OCI-LY7 (cell line): ENCODE measurements around the gene LRRC2. TPM values are rescaled to one million over a fixed set of nuclear protein-coding genes. Genes with fewer than 3 reads are reported as not detected.

Experiments
- BruUV-seq: library from RNA; stranded (reverse); fragments of 400-500 nt; replicated peaks from 2 replicates; lab custom pipeline; 2021; lab: Mats Ljungman, UMichigan
- CTCF ChIA-PET: fragments of 300-600 bp; sonication (Branson Sonifier 250); formaldehyde crosslinking; loops from one replicate; lab custom pipeline; 2022; ENCODE audit warnings: antibody characterized with exemption; ENCODE audit not compliant: unreplicated experiment; lab: Charles Lee
- POLR2A ChIA-PET: fragments of 300-600 bp; sonication (Branson Sonifier 250); formaldehyde crosslinking; loops from one replicate; lab custom pipeline; 2022; ENCODE audit warnings: antibody characterized with exemption; lab: Charles Lee
- DNase-seq: peaks from one replicate; pipeline ENCODE4 v3.0.0-alpha.2; 2015; ENCODE audit warnings: low spot score
- H2AFZ ChIP-seq: fragments of 200-600 bp; sonication (generic), shearing (Covaris generic); 2 replicates; pipeline ENCODE4 v1.6.1; 2014; ENCODE audit warnings: mild to moderate bottlenecking, antibody characterized with exemption, low read length, moderate library complexity
- H3K27ac ChIP-seq: fragments of 200-600 bp; sonication (generic); 2 replicates; pipeline ENCODE4 v1.5.1; 2014; ENCODE audit warnings: mixed run types, low read depth, mild to moderate bottlenecking, moderate library complexity, low read length, inconsistent platforms; ENCODE audit not compliant: poor library complexity, severe bottlenecking
- H3K36me3 ChIP-seq: fragments of 200-600 bp; sonication (generic); 2 replicates; pipeline ENCODE4 v1.6.1; 2014; ENCODE audit warnings: mild to moderate bottlenecking, antibody characterized with exemption, low read length, moderate library complexity, mixed read lengths; ENCODE audit not compliant: insufficient read depth
- H3K4me1 ChIP-seq: fragments of 200-600 bp; sonication (generic); 2 replicates; pipeline ENCODE4 v1.5.1; 2014; ENCODE audit warnings: mild to moderate bottlenecking, low read length; ENCODE audit not compliant: insufficient read depth, poor library complexity, severe bottlenecking
- H3K4me2 ChIP-seq: fragments of 200-600 bp; sonication (generic); 2 replicates; pipeline ENCODE4 v1.6.1; 2014; ENCODE audit warnings: mild to moderate bottlenecking, low read length
- H3K4me3 ChIP-seq: fragments of 200-600 bp; sonication (generic); 2 replicates; pipeline ENCODE4 v1.5.1; 2014; ENCODE audit warnings: mild to moderate bottlenecking, low read depth, low read length; ENCODE audit not compliant: poor library complexity, severe bottlenecking
- H3K79me2 ChIP-seq: fragments of 200-600 bp; sonication (generic); 2 replicates; pipeline ENCODE4 v1.6.1; 2016; ENCODE audit warnings: low read depth, mild to moderate bottlenecking, low read length, moderate library complexity, mixed read lengths; ENCODE audit not compliant: insufficient read depth
- H3K9me2 ChIP-seq: fragments of 200-600 bp; sonication (generic); 2 replicates; pipeline ENCODE4 v1.6.1; 2016; ENCODE audit warnings: mild to moderate bottlenecking, low read length, mixed read lengths; ENCODE audit not compliant: insufficient read depth
- H3K9me3 ChIP-seq: fragments of 200-600 bp; sonication (generic); 2 replicates; pipeline ENCODE4 v1.6.1; 2014; ENCODE audit warnings: mild to moderate bottlenecking, mixed run types, low read length, mixed read lengths
- H4K20me1 ChIP-seq: fragments of 200-600 bp; sonication (generic); 2 replicates; pipeline ENCODE4 v1.6.1; 2014; ENCODE audit warnings: mild to moderate bottlenecking, antibody characterized with exemption, low read length, moderate library complexity, mixed read lengths; ENCODE audit not compliant: insufficient read depth
- CTCF ChIP-seq: fragments of 200-600 bp; sonication (generic); conservative IDR thresholded peaks from 2 replicates; pipeline ENCODE4 v1.5.1; 2014; ENCODE audit warnings: mild to moderate bottlenecking, antibody characterized with exemption, low read length, moderate library complexity, mixed read lengths
- EZH2phosphoT487 ChIP-seq: fragments of 200-600 bp; sonication (generic); IDR thresholded peaks from 2 replicates; pipeline ENCODE4 v1.6.1; 2018; ENCODE audit warnings: low read depth, borderline replicate concordance, mild to moderate bottlenecking, mixed run types, antibody characterized with exemption, low read length, moderate library complexity, mixed read lengths
- intact Hi-C: fragments of 100-400 bp; cut with micrococcal nuclease; formaldehyde crosslinking; loops from one replicate; pipeline ENCODE4 v1.10.0; 2022; ENCODE audit not compliant: unreplicated experiment
- total RNA-seq, 2 experiments: library from RNA; depleted of rRNA in 1 of 2; stranded (reverse); fragments of >200 nt in 1 of 2; shearing (Covaris generic) in 1 of 2; gene quantifications; 2 replicates each; pipeline ENCODE4 v1.2.3, GENCODE V29; 2014 to 2022

Gene LRRC2
- total RNA-seq, 2 experiments from 2014 or later: 1.9 to 2.0 TPM

GRCh38 chr3:46564190-46565021, 1.7 kb downstream of the LRRC2 start:
- TF ChIP-seq EZH2phosphoT487: no peak
- no peak for TF ChIP-seq CTCF
- Histone ChIP-seq H3K36me3 (0 out of 2 replicates have a peak, but pooled peaks cover 5% of the 10 kb centered on the region), H3K9me3 (no peaks in the 10 kb centered on the region), H3K9me2 (no peaks in the 10 kb centered on the region), H2AFZ (no peak overlapping the region), H3K4me1 (no peaks in the 10 kb centered on the region), H3K4me2 (no peak overlapping the region), H3K79me2 (no peaks in the 10 kb centered on the region), H3K4me3 (no peak overlapping the region), H4K20me1 (no peaks in the 10 kb centered on the region), H3K27ac (no peak overlapping the region)
- ChIA-PET POLR2A (interaction anchor here (0.9 to 1.3 kb wide), 2 partner anchors 9 to 22 kb away, joined by 4 to 5 read pairs; no protein-coding TSS in a partner anchor), CTCF (no interaction called here)
- intact Hi-C loops: no loop called here
- DNase-seq: no peak
- no TSS peak for BruUV-seq

- ChIA-PET CTCF (interaction anchor here (1.0 kb wide), 1 partner anchor 73 kb away, joined by 4 read pairs; no protein-coding TSS in a partner anchor), POLR2A (interaction anchor here (0.7 to 2.7 kb wide), 4 partner anchors 20 to 73 kb away, joined by 3 to 14 read pairs (median 4); no protein-coding TSS in a partner anchor)
- BruUV-seq: no TSS peak
- intact Hi-C loops: no loop called here
- Histone ChIP-seq H3K9me3 (no peaks in the 10 kb centered on the region), H3K4me2 (no peak overlapping the region), H3K36me3 (0 out of 2 replicates have a peak, but pooled peaks cover 5% of the 10 kb centered on the region), H3K4me3 (no peak overlapping the region), H3K27ac (no peak overlapping the region), H3K79me2 (no peaks in the 10 kb centered on the region), H3K9me2 (no peaks in the 10 kb centered on the region), H4K20me1 (no peaks in the 10 kb centered on the region), H2AFZ (no peak overlapping the region), H3K4me1 (peaks cover 18% of the 10 kb centered on the region)
- DNase-seq: no peak
- TF ChIP-seq CTCF: no peak
- TF ChIP-seq EZH2phosphoT487: no peak
These were observed 4.2 kb downstream of the LRRC2 start for GRCh38 chr3:46561951-46562350.
